Mesothelial cell of epicardium (in vitro differentiated cells): ENCODE measurements around the gene TEX35. TPM values are rescaled to one million over a fixed set of nuclear protein-coding genes. Genes with fewer than 3 reads are reported as not detected.

Source experiments
- DNase-seq, 2 experiments: peaks; one replicate each; pipeline ENCODE4 v3.0.0; 2021; ENCODE audit warnings: low spot score in 2 of 2; ENCODE audit not compliant: unreplicated experiment in 2 of 2
- H3K27ac Mint-ChIP-seq: 2 replicates; pipeline ENCODE4 v1.8.0; 2021; ENCODE audit warnings: mixed read lengths
- H3K27me3 Mint-ChIP-seq: 2 replicates; pipeline ENCODE4 v1.8.0; 2021; ENCODE audit warnings: low read depth, mixed read lengths
- H3K36me3 Mint-ChIP-seq: 2 replicates; pipeline ENCODE4 v1.8.0; 2021; ENCODE audit warnings: mixed read lengths
- H3K4me1 Mint-ChIP-seq: 2 replicates; pipeline ENCODE4 v1.8.0; 2021; ENCODE audit warnings: mixed read lengths
- H3K4me3 Mint-ChIP-seq: 2 replicates; pipeline ENCODE4 v1.8.0; 2021; ENCODE audit warnings: mild to moderate bottlenecking, moderate library complexity, mixed read lengths
- H3K9me3 Mint-ChIP-seq: 2 replicates; pipeline ENCODE4 v1.8.0; 2021; ENCODE audit warnings: mixed read lengths
- total RNA-seq: library from RNA; stranded (reverse); gene quantifications from 3 replicates; pipeline ENCODE4 v1.2.1, GENCODE V29; 2021
- TF ChIP-seq, protein P1 (sequence below): fragments of 200-600 bp; sonication (generic); IDR thresholded peaks from one replicate; pipeline ENCODE4 v1.5.0; 2021; ENCODE audit warnings: antibody characterized with exemption; ENCODE audit not compliant: unreplicated experiment

Gene TEX35
- total RNA-seq, 1 donor from 2014 or later, result not detected

DNA sequence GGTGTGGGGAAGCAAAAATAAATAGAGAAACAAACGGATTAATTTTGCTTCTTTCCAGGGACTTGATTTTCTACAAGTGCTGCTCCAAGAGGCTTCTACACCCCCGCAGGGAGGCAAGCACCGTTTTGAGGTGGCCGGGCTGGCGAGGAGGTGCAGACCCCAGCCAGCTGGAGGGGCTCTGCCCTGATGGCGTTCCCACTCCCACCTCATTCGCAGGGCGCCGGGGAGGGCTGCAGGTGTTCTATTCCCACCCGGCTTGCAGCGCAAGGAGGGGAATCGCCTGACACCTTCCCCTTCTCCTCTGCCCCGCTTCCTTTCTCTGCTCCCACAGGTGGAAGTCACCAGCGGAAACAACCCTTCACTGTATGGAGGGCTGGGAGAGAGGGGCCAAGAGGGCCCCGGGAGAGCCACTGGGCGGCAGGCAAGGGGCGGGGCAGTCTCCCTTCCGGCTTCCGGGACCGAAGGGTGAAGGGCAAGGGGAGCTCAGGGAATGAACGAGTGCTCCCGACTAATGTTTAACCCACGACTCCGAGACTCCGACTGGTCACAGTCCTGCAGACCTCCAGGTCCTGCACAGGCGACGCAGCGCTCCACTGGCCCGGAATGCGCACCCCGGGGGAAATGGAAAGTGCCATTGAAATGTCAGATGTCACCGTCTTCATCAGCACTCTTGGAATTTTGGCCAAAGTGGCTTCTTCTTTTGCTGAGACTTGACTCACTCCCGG lies 29.1 kb downstream of the TEX35 start:
- TF ChIP-seq, protein P1, sequence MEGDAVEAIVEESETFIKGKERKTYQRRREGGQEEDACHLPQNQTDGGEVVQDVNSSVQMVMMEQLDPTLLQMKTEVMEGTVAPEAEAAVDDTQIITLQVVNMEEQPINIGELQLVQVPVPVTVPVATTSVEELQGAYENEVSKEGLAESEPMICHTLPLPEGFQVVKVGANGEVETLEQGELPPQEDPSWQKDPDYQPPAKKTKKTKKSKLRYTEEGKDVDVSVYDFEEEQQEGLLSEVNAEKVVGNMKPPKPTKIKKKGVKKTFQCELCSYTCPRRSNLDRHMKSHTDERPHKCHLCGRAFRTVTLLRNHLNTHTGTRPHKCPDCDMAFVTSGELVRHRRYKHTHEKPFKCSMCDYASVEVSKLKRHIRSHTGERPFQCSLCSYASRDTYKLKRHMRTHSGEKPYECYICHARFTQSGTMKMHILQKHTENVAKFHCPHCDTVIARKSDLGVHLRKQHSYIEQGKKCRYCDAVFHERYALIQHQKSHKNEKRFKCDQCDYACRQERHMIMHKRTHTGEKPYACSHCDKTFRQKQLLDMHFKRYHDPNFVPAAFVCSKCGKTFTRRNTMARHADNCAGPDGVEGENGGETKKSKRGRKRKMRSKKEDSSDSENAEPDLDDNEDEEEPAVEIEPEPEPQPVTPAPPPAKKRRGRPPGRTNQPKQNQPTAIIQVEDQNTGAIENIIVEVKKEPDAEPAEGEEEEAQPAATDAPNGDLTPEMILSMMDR, result no peak
- peaks cover 14% of the 10 kb centered on the region for H3K4me1 Mint-ChIP-seq
- peak overlapping the region; percentile 93 for H3K4me3 Mint-ChIP-seq
- H3K27me3 Mint-ChIP-seq, result no peaks in the 10 kb centered on the region
- H3K9me3 Mint-ChIP-seq, result no peaks in the 10 kb centered on the region
- peak overlapping the region; percentile 56 for H3K27ac Mint-ChIP-seq
- no peak for DNase-seq
- H3K36me3 Mint-ChIP-seq, result no peaks in the 10 kb centered on the region

DNA sequence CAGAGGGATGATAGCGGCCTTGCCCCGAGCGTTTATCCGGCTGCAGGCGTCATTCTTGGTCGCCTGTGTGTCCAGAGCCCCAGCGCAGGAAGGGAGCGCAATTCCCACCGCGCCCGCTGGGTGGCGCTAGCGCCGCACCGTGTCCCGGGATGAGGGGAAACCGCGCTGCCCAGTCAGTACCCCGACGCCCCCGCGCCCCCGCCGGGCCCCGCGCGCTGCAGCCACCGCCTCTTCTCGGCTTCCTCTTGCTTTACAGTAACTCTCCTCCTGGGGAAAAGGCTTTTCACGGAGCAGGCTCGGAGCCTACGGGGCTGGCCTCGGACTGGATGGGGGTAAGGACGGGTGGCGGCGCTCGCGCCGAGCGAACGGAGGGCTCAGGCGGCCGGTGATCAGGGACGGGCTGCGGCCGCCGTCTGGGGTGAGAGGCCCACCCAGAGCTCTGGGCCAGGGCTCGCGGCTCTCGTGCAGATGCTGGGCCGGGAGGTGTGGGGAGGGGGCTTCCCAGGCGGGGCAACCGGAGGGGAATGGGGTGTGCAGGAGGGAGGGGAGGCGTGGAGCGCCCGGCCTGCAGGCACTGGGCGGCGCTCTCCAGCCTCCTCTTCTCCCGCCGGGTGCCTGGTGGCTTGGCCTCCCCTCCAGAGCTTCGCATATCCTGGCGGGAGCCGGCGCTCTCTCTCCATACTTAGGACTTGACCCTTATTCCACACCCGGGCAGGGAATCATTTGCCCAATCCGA lies 29.8 kb downstream of the TEX35 start:
- Mint-ChIP-seq H3K9me3 (no peaks in the 10 kb centered on the region), H3K27ac (peak overlapping the region; percentile 92), H3K36me3 (no peaks in the 10 kb centered on the region), H3K4me3 (peak overlapping the region; percentile 93), H3K4me1 (peaks cover 14% of the 10 kb centered on the region), H3K27me3 (no peaks in the 10 kb centered on the region)
- DNase-seq, result peak; percentile 88 to 99
- TF ChIP-seq, protein P1, result peak; percentile 99

DNA sequence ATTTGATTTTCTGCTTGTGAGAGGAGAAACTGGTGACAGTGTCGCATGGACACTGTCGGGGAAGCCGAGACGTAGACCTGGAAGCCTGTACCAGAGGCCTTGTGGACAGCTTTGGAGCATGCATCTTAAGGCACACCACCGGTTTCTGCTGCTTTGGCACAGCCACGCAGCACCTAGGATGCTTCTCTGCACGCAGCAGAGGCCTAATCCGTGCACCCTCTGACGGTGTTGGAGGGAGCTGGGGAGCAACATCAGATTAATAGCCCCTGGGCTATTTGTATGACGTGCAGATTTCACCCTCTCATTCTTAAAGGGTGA lies 30.3 kb downstream of the TEX35 start:
- no peaks in the 10 kb centered on the region for H3K9me3 Mint-ChIP-seq
- no peaks in the 10 kb centered on the region for H3K36me3 Mint-ChIP-seq
- TF ChIP-seq, protein P1, result no peak
- peak overlapping the region; percentile 93 for H3K4me3 Mint-ChIP-seq
- peak overlapping the region; percentile 92 for H3K27ac Mint-ChIP-seq
- DNase-seq, result no peak
- H3K4me1 Mint-ChIP-seq, result peaks cover 11% of the 10 kb centered on the region
- H3K27me3 Mint-ChIP-seq, result no peaks in the 10 kb centered on the region

DNA sequence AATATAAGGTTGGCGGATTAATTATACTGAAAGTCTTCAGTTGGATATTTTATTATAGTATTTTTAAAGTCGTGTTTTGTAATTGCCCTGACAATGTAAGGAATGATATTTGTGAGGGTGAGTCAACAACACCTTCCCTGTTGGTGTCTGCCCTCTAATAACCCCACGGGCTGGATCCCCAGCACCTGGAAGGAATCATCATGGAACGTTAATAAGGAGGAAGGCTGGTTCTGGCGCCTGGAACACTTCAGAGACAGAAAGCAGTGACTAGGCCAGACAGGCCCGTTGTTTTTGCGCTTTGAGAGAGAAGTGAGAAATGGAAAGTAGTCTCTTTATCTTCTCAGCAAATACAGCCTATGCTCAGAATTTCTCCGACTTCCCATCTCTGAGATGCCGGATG lies 31.6 kb downstream of the TEX35 start:
- Mint-ChIP-seq H3K4me1 (peaks cover 11% of the 10 kb centered on the region), H3K4me3 (peak overlapping the region; percentile 47), H3K9me3 (no peaks in the 10 kb centered on the region), H3K36me3 (no peaks in the 10 kb centered on the region), H3K27me3 (no peaks in the 10 kb centered on the region), H3K27ac (no peak overlapping the region)
- TF ChIP-seq, protein P1, result no peak
- DNase-seq, result no peak

DNA sequence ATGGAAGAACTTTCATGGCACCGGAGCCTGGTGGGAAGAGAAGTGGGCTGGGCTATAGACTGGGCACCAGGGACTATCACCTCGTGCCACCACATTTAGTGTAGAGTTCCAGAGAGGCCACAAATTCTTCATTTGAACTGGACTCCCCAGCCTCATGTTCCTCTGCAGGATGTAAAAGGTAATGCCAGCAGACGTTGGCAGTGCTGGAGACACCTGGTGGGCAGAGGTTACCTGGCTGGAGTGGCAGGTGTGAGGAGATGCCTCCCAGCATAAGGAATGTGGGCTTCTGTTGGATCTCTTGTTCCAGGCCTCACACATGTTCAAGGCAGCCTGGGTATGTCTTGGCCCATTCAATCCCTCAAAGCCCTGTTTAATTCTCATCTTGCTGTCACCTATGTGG lies 35.2 kb downstream of the TEX35 start:
- Mint-ChIP-seq H3K36me3 (peaks cover 5% of the 10 kb centered on the region), H3K27ac (no peak overlapping the region), H3K27me3 (no peaks in the 10 kb centered on the region), H3K9me3 (no peaks in the 10 kb centered on the region), H3K4me1 (peaks cover 11% of the 10 kb centered on the region), H3K4me3 (no peak overlapping the region)
- TF ChIP-seq, protein P1, result no peak
- no peak for DNase-seq
